HepG2 (cell line): Measurements from ENCODE around the gene DNMT3A. TPM values are rescaled to one million over a fixed set of nuclear protein-coding genes. Genes with fewer than 3 reads are reported as not detected.

Source experiments
- ARNT2 ChIP-seq: sonication (generic); formaldehyde crosslinking; IDR thresholded peaks from 2 replicates; pipeline ENCODE4 v1.8.0; 2022; ENCODE audit warnings: mild to moderate bottlenecking, low read depth, missing genetic modification reagents, moderate library complexity
- ATRX ChIP-seq: sonication (generic); formaldehyde crosslinking; IDR thresholded peaks from 2 replicates; pipeline ENCODE4 v1.4.0; 2020; ENCODE audit warnings: missing genetic modification reagents, borderline replicate concordance
- FOXP4 ChIP-seq: sonication (generic); formaldehyde crosslinking; IDR thresholded peaks from 2 replicates; pipeline ENCODE4 v1.4.0; 2020; ENCODE audit warnings: missing genetic modification reagents
- NRL ChIP-seq: sonication (generic); formaldehyde crosslinking; IDR thresholded peaks from 2 replicates; pipeline ENCODE4 v1.5.0; 2020; ENCODE audit warnings: missing genetic modification reagents, mild to moderate bottlenecking, moderate library complexity, borderline replicate concordance
- RBFOX2 ChIP-seq: fragments of 200-400 bp; formaldehyde crosslinking; IDR thresholded peaks from 2 replicates; pipeline ENCODE4 v1.6.1; 2017; ENCODE audit warnings: low read depth, mild to moderate bottlenecking, low read length
- SRSF9 ChIP-seq: fragments of 200-400 bp; formaldehyde crosslinking; IDR thresholded peaks from 2 replicates; pipeline ENCODE4 v1.6.1; 2018; ENCODE audit warnings: borderline replicate concordance, mild to moderate bottlenecking, low read depth, low read length; ENCODE audit not compliant: insufficient read depth, poor library complexity, severe bottlenecking
- THYN1 ChIP-seq: sonication (generic); formaldehyde crosslinking; IDR thresholded peaks from 2 replicates; pipeline ENCODE4 v1.8.1; 2023; ENCODE audit warnings: low read depth, mild to moderate bottlenecking, moderate library complexity, missing genetic modification reagents, borderline replicate concordance
- ZBTB8A ChIP-seq: sonication (generic); formaldehyde crosslinking; IDR thresholded peaks from 2 replicates; pipeline ENCODE4 v1.4.0; 2020; ENCODE audit warnings: mild to moderate bottlenecking, low read depth, missing genetic modification reagents, borderline replicate concordance
- ZNF101 ChIP-seq: sonication (generic); formaldehyde crosslinking; IDR thresholded peaks from 2 replicates; pipeline ENCODE4 v1.4.0; 2020; ENCODE audit warnings: mild to moderate bottlenecking, low read depth, missing genetic modification reagents, borderline replicate concordance
- ZNF256 ChIP-seq: sonication (generic); formaldehyde crosslinking; conservative IDR thresholded peaks from 2 replicates; pipeline ENCODE4 v1.4.0; 2020; ENCODE audit warnings: missing genetic modification reagents
- ZNF468 ChIP-seq: sonication (generic); formaldehyde crosslinking; IDR thresholded peaks from 2 replicates; pipeline ENCODE4 v1.8.0; 2022; ENCODE audit warnings: mild to moderate bottlenecking, moderate library complexity, missing genetic modification reagents
- ZNF614 ChIP-seq: IDR thresholded peaks from 2 replicates; pipeline ENCODE4 v1.6.1; 2018; ENCODE audit warnings: missing biosample characterization, missing genetic modification reagents, inconsistent platforms, borderline replicate concordance
- ZNF746 ChIP-seq: sonication (generic); formaldehyde crosslinking; IDR thresholded peaks from 2 replicates; pipeline ENCODE4 v1.8.0; 2022; ENCODE audit warnings: mild to moderate bottlenecking, missing genetic modification reagents
- ZNF749 ChIP-seq: sonication (generic); formaldehyde crosslinking; IDR thresholded peaks from 2 replicates; pipeline ENCODE4 v1.8.0; 2022; ENCODE audit warnings: mild to moderate bottlenecking, missing genetic modification reagents, moderate library complexity, borderline replicate concordance
- ZNF781 ChIP-seq: sonication (generic); formaldehyde crosslinking; IDR thresholded peaks from 2 replicates; pipeline ENCODE4 v1.5.1; 2020; ENCODE audit warnings: borderline replicate concordance, mild to moderate bottlenecking, missing genetic modification reagents; ENCODE audit errors: not compliant biosample characterization
- ZNF891 ChIP-seq: sonication (generic); formaldehyde crosslinking; IDR thresholded peaks from 2 replicates; pipeline ENCODE4 v1.5.0; 2020; ENCODE audit warnings: mild to moderate bottlenecking, missing genetic modification reagents
- polyA plus RNA-seq, 8 experiments: library from polyadenylated mRNA; depleted of rRNA in 3 of 8; stranded (reverse) in 7 of 8; unstranded in 1 of 8; fragments of >200 nt; fragmentation: Illumina TruSeq in 4 of 8; extraction: Trizol in 4 of 8; gene quantifications; 2 replicates each; pipeline versions ENCODE4 v1.2.1 to v1.2.3, GENCODE V29; 2011 to 2016; ENCODE audit warnings: low read depth in 4 of 8, missing spikeins in 1 of 8, mixed read lengths in 1 of 8; ENCODE audit not compliant: insufficient read depth in 1 of 8
- total RNA-seq, 5 experiments: library from RNA; depleted of rRNA; stranded (reverse); fragments of >200 nt; fragmentation: Illumina TruSeq; extraction: Trizol; gene quantifications; 2 replicates each; pipeline ENCODE4 v1.2.3, GENCODE V29; 2016; ENCODE audit warnings: low read depth in 1 of 5
- TF ChIP-seq, protein P1 (sequence below): sonication (generic); formaldehyde crosslinking; IDR thresholded peaks from 2 replicates; pipeline ENCODE4 v1.9.0; 2021; ENCODE audit warnings: missing genetic modification reagents, mild to moderate bottlenecking, borderline replicate concordance
- TF ChIP-seq, protein P2 (sequence below): sonication (generic); formaldehyde crosslinking; IDR thresholded peaks from 2 replicates; pipeline ENCODE4 v1.4.0; 2020; ENCODE audit warnings: missing genetic modification reagents; ENCODE audit errors: not compliant biosample characterization
- TF ChIP-seq, protein P3 (sequence below): sonication (generic); formaldehyde crosslinking; conservative IDR thresholded peaks from 2 replicates; pipeline ENCODE4 v1.4.0; 2020; ENCODE audit warnings: missing genetic modification reagents

The DNMT3A gene
- total and polyA plus RNA-seq, 2 of the 13 experiments (the other 11 are each of a cell fraction or from before 2014, with no cell fraction given) = 14.7 to 29.1 TPM

DNA sequence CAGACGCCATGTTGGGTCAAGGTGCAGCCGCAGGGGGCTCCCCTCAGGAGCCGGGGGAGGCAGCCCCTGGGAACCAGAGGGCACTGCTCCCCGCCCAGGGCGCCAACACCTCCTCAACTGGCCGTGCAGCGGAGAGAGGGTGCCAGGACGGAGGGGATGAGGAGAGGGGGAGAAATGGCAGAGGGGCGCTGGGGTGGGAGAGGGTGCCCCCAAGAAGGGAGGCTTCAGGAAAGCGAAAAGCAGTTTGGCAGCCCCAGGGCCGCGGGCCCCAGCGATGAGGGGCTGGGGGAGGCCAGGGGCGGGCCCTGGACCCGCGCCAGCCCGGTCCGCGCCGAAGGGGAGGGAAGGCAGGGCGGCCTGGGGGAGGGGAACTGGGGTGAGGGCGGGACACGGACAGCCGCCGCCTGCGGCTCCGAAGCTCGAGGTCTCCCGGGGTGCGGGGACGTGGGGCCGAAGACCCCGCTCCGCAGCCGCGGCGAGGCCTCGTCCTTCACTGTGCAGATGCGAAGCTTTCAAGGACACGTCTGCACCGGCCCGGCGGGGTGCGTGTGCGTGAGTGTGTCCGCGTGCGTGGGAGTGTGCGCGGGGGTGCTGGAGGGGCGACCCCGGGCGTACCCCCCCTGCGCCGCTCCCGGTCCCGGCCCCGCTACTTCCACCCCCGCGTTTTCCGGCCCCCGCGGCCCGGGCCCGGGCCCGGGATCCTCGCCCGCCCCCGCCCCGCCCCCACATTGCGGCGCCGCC lies 1.4 kb downstream of the DNMT3A start (continued):
- TF ChIP-seq ZBTB8A (CRISPR knock-in tag) (no peak), ZNF749 (no peak), ARNT2 (0 out of 2 replicates have a peak, but pooled peaks have one; percentile 28), ATRX (no peak), FOXP4 (CRISPR knock-in tag) (no peak), ZNF891 (no peak), ZNF781 (CRISPR knock-in tag) (no peak), THYN1 (CRISPR knock-in tag) (no peak), SRSF9 (no peak), NRL (CRISPR knock-in tag) (no peak), ZNF256 (CRISPR knock-in tag) (no peak), ZNF614 (no peak), ZNF101 (CRISPR knock-in tag) (no peak), ZNF468 (CRISPR knock-in tag) (no peak), RBFOX2 (peak; percentile 81), ZNF746 (peak; percentile 66; the same call in 1 of the 2 replicates)
- TF ChIP-seq, protein P1, sequence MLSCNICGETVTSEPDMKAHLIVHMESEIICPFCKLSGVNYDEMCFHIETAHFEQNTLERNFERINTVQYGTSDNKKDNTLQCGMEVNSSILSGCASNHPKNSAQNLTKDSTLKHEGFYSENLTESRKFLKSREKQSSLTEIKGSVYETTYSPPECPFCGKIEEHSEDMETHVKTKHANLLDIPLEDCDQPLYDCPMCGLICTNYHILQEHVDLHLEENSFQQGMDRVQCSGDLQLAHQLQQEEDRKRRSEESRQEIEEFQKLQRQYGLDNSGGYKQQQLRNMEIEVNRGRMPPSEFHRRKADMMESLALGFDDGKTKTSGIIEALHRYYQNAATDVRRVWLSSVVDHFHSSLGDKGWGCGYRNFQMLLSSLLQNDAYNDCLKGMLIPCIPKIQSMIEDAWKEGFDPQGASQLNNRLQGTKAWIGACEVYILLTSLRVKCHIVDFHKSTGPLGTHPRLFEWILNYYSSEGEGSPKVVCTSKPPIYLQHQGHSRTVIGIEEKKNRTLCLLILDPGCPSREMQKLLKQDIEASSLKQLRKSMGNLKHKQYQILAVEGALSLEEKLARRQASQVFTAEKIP = no peak
- TF ChIP-seq, protein P2, sequence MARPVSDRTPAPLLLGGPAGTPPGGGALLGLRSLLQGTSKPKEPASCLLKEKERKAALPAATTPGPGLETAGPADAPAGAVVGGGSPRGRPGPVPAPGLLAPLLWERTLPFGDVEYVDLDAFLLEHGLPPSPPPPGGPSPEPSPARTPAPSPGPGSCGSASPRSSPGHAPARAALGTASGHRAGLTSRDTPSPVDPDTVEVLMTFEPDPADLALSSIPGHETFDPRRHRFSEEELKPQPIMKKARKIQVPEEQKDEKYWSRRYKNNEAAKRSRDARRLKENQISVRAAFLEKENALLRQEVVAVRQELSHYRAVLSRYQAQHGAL (CRISPR knock-in tag) = no peak
- TF ChIP-seq, protein P3, sequence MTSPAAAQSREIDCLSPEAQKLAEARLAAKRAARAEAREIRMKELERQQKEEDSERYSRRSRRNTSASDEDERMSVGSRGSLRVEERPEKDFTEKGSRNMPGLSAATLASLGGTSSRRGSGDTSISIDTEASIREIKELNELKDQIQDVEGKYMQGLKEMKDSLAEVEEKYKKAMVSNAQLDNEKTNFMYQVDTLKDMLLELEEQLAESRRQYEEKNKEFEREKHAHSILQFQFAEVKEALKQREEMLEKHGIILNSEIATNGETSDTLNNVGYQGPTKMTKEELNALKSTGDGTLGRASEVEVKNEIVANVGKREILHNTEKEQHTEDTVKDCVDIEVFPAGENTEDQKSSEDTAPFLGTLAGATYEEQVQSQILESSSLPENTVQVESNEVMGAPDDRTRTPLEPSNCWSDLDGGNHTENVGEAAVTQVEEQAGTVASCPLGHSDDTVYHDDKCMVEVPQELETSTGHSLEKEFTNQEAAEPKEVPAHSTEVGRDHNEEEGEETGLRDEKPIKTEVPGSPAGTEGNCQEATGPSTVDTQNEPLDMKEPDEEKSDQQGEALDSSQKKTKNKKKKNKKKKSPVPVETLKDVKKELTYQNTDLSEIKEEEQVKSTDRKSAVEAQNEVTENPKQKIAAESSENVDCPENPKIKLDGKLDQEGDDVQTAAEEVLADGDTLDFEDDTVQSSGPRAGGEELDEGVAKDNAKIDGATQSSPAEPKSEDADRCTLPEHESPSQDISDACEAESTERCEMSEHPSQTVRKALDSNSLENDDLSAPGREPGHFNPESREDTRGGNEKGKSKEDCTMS (CRISPR knock-in tag) = no peak
